ENCODE measurements around the gene M1AP.
"Not testable (repeated sequence)": the region's sequence is repeated elsewhere in the genome, so short reads cannot be mapped to it uniquely, and the experiment has no call there.

The M1AP gene

GRCh38 chr2:74573747-74574562 is 74.2 kb downstream of the M1AP start:
- peak overlapping the region; percentile 3; the same call in 1 of the 2 replicates for H3K4me3 ChIP-seq (ENCODE audit: low read length)
- DNase-seq (ENCODE audit: low read depth, low spot score): peak; percentile 73

GRCh38 chr2:74572178-74572925 is 75.8 kb downstream of the M1AP start:
- DNase-seq (ENCODE audit: low read depth, low spot score): no peak
- no peak overlapping the region for H3K4me3 ChIP-seq (ENCODE audit: low read length)

DNA sequence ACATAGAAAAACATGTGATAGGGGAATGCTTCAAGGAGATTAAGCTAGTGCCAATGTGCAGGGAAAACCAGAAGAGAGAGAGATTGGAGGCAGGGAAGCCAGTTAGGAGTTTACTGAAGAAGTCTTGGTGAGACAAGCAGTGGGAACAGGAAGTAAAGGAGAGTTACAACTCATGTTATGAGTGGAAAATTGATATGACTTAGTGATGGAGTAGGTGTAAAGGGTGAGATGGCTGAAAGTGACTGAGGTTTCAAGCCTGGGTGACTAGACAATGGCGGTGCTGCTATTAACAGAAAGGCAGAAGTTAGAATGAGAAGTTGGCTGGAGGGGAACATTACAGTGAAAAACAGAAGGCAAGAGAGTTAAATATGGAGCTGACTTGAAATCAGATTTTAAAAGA is 77.1 kb downstream of the M1AP start:
- no peak overlapping the region for H3K4me3 ChIP-seq (ENCODE audit: low read length)
- DNase-seq (ENCODE audit: low read depth, low spot score): no peak

- no peak for DNase-seq (ENCODE audit: low read depth, low spot score)
- no peak overlapping the region for H3K4me3 ChIP-seq (ENCODE audit: low read length)
Observed at GRCh38 chr2:74569686-74570085, 78.4 kb downstream of the M1AP start.

- DNase-seq (ENCODE audit: low read depth, low spot score): no peak
- H3K4me3 ChIP-seq (ENCODE audit: low read length): no peak overlapping the region
Observed at GRCh38 chr2:74567881-74568280, 80.2 kb downstream of the M1AP start.

GRCh38 chr2:74566754-74567085 is 81.4 kb downstream of the M1AP start:
- no peak overlapping the region for H3K4me3 ChIP-seq (ENCODE audit: low read length)
- DNase-seq (ENCODE audit: low read depth, low spot score): no peak

GRCh38 chr2:74566076-74566753 is 81.9 kb downstream of the M1AP start:
- H3K4me3 ChIP-seq (ENCODE audit: low read length): no peak overlapping the region
- no peak for DNase-seq (ENCODE audit: low read depth, low spot score)

DNA sequence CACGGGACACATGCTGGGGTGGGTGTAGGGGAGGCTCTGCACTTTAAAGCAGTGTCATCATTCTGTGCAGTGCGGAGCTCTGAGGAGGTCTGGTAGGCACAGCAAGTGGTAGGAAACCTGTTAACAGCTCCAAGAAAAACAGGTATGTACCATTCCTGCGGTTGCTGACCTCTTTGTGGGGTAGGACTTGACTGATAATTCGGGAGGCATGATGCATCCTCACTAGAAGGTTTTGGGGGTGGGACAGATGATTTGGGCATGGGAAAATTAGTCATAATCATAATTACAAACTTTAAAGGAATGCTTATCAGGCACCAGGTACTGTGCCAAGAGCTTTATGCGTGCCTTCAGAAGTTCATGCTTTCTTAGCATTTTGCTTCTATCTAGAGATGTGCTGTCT is 83.9 kb downstream of the M1AP start:
- no peak for DNase-seq (ENCODE audit: low read depth, low spot score)
- H3K4me3 ChIP-seq (ENCODE audit: low read length): no peak overlapping the region

DNA sequence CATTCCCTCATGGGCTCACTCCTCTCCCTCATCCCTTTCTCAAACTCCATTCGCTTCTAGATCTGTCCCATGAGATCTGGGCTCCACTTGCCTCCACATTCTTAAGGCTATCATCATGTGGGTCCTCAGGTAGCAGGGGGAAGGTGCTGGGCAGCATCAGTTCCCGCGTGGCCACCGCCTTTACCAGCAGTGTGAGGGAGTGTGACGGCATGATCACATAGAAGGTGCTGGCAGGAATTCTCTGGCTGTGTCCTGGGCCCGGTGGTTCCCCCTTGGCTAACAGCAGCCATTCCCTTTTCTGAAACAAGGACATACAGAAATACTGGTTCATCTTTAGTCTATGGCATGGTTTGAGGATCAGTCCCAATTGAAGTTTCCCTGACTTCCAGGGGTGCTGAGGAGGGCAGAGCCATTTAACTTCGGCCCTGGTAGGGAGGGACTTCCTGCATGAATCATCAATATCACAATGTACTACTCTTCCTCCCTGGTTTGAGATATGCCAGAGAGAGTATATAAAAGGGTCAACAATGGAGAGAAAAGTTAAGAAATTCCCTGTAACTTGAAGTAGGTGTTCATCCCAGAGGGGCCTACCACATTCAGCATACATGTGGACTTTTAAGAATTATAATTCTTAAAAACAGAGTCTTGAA is 85.9 kb downstream of the M1AP start:
- no peak for DNase-seq (ENCODE audit: low read depth, low spot score)

DNA sequence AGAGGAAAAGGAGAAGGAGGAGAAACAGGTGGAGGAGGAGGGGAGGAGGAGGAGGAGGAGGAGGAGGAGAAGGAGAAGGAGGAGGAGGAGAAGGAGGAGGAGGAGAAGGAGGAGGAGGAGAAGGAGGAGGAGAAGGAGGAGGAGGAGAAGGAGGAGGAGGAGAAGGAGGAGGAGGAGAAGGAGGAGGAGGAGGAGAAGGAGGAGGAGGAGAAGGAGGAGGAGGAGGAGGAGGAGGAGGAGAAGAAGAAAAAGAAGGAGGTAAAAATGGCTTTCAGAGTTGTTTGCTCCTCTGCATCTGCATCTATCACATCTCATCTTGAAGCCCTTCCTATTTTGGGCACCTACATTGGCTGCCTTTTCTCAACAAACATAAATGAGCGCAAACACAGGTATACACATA is 87.1 kb downstream of the M1AP start:
- DNase-seq (ENCODE audit: low read depth, low spot score); H3K4me3 ChIP-seq (ENCODE audit: low read length): not testable (repeated sequence)

More for the DNA sequence above, 85.9 kb downstream of the M1AP start:
- no peak overlapping the region for H3K4me3 ChIP-seq (ENCODE audit: low read length)

- no peak overlapping the region for H3K4me3 ChIP-seq (ENCODE audit: low read length)
- no peak for DNase-seq (ENCODE audit: low read depth, low spot score)
Observed at GRCh38 chr2:74560591-74560990, 87.5 kb downstream of the M1AP start.

- H3K4me3 ChIP-seq (ENCODE audit: low read length): no peak overlapping the region
- DNase-seq (ENCODE audit: low read depth, low spot score): no peak
Observed at GRCh38 chr2:74559912-74560311, 88.2 kb downstream of the M1AP start.

DNA sequence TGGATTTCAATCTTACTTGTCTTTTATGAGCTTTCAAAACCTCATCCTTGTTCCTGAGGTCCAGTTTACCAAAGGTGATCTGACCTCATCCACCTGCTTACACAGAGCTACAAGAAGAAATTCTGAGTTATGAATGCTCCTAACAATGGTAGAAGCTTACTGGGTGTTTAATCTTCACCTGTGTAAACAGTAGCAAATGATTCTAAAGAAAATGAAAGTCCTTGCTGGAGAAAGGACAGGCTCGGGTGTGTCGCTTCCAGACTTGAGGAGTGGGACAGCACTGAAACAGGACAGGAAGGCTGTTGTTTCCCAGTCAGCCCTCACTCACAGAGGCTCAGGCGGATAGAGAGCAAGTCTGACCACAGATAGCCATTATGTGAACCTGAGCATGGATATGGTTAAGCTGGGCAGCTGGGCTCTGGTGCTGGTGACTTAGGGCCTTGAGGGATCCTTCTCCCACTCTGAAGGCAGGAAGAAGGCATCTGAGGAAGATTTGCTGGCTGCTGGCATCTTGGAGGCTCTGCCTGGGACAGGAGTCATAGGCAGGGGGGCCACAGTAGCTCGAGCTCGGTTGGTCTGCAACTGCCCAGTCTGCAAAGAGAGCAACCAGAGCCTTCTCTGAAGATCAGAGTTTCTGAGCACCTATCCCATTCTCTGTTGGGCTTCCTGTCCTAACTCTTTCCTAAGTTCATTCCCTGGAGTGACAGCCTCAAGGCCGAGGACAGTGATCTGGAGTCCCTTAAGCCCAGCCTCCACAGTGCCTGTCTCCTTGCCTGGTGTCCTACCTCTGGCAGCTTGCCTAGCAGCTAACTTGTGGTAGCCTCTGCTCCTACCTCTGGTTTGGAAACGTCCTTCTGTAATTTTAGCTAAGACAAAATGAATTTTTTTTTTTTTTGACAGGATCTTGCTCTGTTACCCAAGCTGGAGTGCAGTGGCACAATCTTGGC is 89.6 kb downstream of the M1AP start:
- no peak overlapping the region for H3K4me3 ChIP-seq (ENCODE audit: low read length)
- DNase-seq (ENCODE audit: low read depth, low spot score): no peak

DNA sequence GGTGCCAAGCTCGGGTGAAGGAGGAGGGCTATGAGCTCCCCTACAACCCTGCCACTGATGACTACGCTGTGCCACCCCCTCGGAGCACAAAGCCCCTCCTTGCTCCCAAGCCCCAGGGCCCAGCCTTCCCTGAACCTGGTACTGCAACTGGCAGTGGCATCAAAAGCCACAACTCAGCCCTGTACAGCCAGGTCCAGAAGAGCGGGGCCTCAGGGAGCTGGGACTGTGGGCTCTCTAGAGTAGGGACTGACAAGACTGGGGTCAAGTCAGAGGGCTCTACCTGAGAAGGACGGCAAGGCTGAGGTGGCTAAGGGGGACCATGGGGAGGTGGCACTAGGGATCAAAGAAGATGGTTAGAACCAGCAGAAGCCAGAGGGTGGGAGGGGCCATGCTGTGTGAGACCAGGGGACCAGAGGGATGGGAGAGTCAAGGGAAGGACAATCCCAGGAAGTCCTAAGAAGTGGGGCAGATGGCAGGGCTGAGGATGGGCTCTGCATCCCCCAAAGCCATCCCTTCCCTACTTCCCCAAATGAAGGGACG is 91.2 kb downstream of the M1AP start:
- no peak overlapping the region for H3K4me3 ChIP-seq (ENCODE audit: low read length)
- DNase-seq (ENCODE audit: low read depth, low spot score): no peak

DNA sequence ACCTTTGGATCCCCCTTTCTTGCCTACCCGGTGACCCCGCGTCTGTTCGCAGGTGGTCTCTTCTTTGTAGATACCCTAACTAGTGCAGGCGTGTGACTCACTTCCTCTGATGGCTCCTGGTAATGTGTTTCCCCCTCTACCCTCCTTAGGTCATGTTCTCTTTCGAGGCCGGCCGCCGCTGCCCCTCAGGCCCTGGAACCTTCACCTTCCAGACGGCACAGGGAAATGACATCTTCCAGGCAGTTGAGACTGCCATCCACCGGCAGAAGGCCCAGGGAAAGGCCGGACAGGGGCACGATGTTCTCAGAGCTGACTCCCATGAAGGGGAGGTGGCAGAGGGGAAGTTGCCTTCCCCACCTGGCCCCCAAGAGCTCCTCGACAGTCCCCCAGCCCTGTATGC is 92.0 kb downstream of the M1AP start:
- no peak for DNase-seq (ENCODE audit: low read depth, low spot score)
- H3K4me3 ChIP-seq (ENCODE audit: low read length): no peak overlapping the region

DNA sequence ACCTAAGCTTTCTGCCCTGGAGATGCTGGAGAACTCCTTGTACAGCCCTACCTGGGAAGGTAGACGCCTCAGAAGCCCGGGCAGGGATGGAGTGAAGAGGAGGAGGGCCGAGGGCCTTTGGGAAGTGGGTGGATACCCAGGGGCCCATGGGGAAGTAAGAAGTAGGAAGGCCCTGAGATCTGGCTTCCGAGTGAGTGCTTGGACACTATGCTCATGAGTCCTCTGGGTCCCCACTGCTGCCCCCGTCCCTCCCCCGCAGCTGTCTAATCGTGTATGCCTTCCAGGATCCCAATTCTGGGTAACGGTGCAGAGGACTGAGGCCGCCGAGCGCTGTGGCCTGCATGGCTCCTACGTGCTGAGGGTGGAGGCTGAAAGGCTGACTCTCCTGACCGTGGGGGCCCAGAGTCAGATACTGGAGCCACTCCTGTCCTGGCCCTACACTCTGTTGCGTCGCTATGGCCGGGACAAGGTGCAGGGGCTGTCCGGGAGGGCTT is 92.5 kb downstream of the M1AP start:
- H3K4me3 ChIP-seq (ENCODE audit: low read length): no peak overlapping the region
- DNase-seq (ENCODE audit: low read depth, low spot score): no peak

- DNase-seq (ENCODE audit: low read depth, low spot score): no peak
- peak overlapping the region; percentile 94 for H3K4me3 ChIP-seq (ENCODE audit: low read length)
Observed at GRCh38 chr2:74554820-74555531, 93.2 kb downstream of the M1AP start.
